Neural progenitor cell (in vitro differentiated cells): Measurements from ENCODE around the gene CSF2.

ENCODE experiments used
- EZH2 ChIP-seq: fragments of 200-600 bp; sonication (generic); IDR thresholded peaks from 2 replicates; pipeline ENCODE4 v1.6.1; 2017; ENCODE audit warnings: antibody characterized with exemption, mild to moderate bottlenecking, moderate library complexity
- EZH2phosphoT487 ChIP-seq: fragments of 200-600 bp; sonication (generic); IDR thresholded peaks from 2 replicates; pipeline ENCODE4 v1.6.1; 2017; ENCODE audit warnings: antibody characterized with exemption
- TF ChIP-seq, protein P1 (sequence below): fragments of 200-600 bp; sonication (generic); IDR thresholded peaks from 2 replicates; pipeline ENCODE4 v1.5.1; 2017; ENCODE audit warnings: antibody characterized with exemption, mild to moderate bottlenecking

DNA sequence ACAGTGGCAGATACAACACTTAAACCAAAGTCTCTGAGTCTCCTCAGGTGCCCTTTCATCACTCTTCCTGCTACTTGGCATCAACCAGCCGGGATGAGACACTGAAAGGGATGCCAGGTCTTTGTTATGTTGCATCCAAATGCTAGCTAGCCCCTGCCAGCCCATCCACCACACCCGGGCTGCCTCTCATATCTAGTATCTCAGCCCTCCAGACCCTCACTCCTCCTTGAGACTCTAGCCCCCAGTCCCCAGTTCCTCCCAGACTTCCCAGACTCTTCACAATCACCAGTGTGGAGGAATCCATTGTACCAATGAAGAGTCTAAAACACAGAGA lies 21.5 kb downstream of the CSF2 start:
- TF ChIP-seq, protein P1, sequence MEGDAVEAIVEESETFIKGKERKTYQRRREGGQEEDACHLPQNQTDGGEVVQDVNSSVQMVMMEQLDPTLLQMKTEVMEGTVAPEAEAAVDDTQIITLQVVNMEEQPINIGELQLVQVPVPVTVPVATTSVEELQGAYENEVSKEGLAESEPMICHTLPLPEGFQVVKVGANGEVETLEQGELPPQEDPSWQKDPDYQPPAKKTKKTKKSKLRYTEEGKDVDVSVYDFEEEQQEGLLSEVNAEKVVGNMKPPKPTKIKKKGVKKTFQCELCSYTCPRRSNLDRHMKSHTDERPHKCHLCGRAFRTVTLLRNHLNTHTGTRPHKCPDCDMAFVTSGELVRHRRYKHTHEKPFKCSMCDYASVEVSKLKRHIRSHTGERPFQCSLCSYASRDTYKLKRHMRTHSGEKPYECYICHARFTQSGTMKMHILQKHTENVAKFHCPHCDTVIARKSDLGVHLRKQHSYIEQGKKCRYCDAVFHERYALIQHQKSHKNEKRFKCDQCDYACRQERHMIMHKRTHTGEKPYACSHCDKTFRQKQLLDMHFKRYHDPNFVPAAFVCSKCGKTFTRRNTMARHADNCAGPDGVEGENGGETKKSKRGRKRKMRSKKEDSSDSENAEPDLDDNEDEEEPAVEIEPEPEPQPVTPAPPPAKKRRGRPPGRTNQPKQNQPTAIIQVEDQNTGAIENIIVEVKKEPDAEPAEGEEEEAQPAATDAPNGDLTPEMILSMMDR, result no peak
- TF ChIP-seq EZH2 (no peak), EZH2phosphoT487 (no peak)
